GM21576 (cell line): ENCODE data around the gene FRG2B.
"Not testable (repeated sequence)": the region's sequence is repeated elsewhere in the genome, so short reads cannot be mapped to it uniquely, and the experiment has no call there.

Experiments used
- ATAC-seq: cut with Tn5 transposase; IDR thresholded peaks from one replicate; pipeline ENCODE4 v1.9.1; 2021; ENCODE audit warnings: mild to moderate bottlenecking, moderate library complexity; ENCODE audit not compliant: unreplicated experiment

The FRG2B gene

GRCh38 chr10:133626695-133627094 lies at the start of gene FRG2B:
TSS of gene FRG2B (minus strand) at chr10:133626795. CDS start at chr10:133626742, 53 bp downstream.
- not testable (repeated sequence) for ATAC-seq

GRCh38 chr10:133667446-133667845 lies 40.9 kb upstream of the FRG2B start:
- ATAC-seq: not testable (repeated sequence)

- not testable (repeated sequence) for ATAC-seq
Observed at GRCh38 chr10:133663544-133664160, 37.1 kb upstream of the FRG2B start.

- not testable (repeated sequence) for ATAC-seq
Observed at GRCh38 chr10:133661122-133661521, 34.5 kb upstream of the FRG2B start.

GRCh38 chr10:133660516-133660915 lies 33.9 kb upstream of the FRG2B start:
- not testable (repeated sequence) for ATAC-seq

- not testable (repeated sequence) for ATAC-seq
Observed at GRCh38 chr10:133657276-133657675, 30.7 kb upstream of the FRG2B start.

GRCh38 chr10:133648872-133649455 lies 22.4 kb upstream of the FRG2B start:
- ATAC-seq: not testable (repeated sequence)

GRCh38 chr10:133647075-133647748 lies 20.6 kb upstream of the FRG2B start:
- ATAC-seq: peak; percentile 72

GRCh38 chr10:133637846-133638235 lies 11.2 kb upstream of the FRG2B start:
- ATAC-seq: not testable (repeated sequence)

- not testable (repeated sequence) for ATAC-seq
Observed at GRCh38 chr10:133637202-133637845, 10.7 kb upstream of the FRG2B start.

GRCh38 chr10:133630723-133631249 lies 4.2 kb upstream of the FRG2B start:
- not testable (repeated sequence) for ATAC-seq

GRCh38 chr10:133622544-133622943 lies 4.1 kb downstream of the FRG2B start:
- not testable (repeated sequence) for ATAC-seq

- no peak for ATAC-seq
Observed at GRCh38 chr10:133618851-133619250, 7.7 kb downstream of the FRG2B start.

GRCh38 chr10:133617196-133617595 lies 9.4 kb downstream of the FRG2B start:
- no peak for ATAC-seq

GRCh38 chr10:133616371-133617130 lies 10.0 kb downstream of the FRG2B start:
- ATAC-seq: no peak

GRCh38 chr10:133614830-133615580 lies 11.6 kb downstream of the FRG2B start:
- no peak for ATAC-seq

- no peak for ATAC-seq
Observed at GRCh38 chr10:133613699-133614098, 12.9 kb downstream of the FRG2B start.

- no peak for ATAC-seq
Observed at GRCh38 chr10:133611079-133611478, 15.5 kb downstream of the FRG2B start.

GRCh38 chr10:133608855-133609254 lies 17.7 kb downstream of the FRG2B start:
- no peak for ATAC-seq

- not testable (repeated sequence) for ATAC-seq
Observed at GRCh38 chr10:133603434-133603833, 23.2 kb downstream of the FRG2B start.
